LNCaP clone FGC (cell line): ENCODE measurements around the gene LYST.

ENCODE experiments used
- DNase-seq: peaks from one replicate; pipeline ENCODE4 v3.0.0-alpha.2; 2011; ENCODE audit warnings: low read depth
- H3K4me3 ChIP-seq: 2 replicates; pipeline ENCODE4 v1.5.1; 2011; ENCODE audit warnings: mild to moderate bottlenecking, low read depth, low read length, control low read depth
- CTCF ChIP-seq: IDR thresholded peaks from 2 replicates; pipeline ENCODE4 v1.5.1; 2012; ENCODE audit warnings: mild to moderate bottlenecking; ENCODE audit not compliant: control insufficient read depth, insufficient read depth; ENCODE audit errors: extremely low read depth

Gene LYST

DNA sequence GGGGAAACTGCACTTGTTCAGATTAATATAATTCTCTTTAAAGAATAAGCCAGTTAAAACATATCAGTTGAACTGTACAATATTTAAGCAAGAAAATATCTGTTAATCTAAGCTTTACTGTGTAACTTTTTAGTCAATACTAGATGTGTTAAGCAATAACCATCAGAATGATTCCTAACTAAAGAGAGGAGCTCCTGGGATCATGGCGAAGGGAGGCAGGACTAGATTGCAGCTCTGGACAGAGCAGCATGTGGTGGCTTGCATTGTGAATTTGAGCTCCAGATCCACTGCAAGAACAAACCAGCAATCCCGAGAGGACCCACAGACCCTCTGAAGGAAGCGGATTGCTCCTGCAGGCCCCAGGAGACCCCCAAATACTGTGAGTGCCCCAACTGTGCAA lies 21.9 kb downstream of the LYST start:
- no peak for DNase-seq
- H3K4me3 ChIP-seq = no peak overlapping the region
- no peak for TF ChIP-seq CTCF

DNA sequence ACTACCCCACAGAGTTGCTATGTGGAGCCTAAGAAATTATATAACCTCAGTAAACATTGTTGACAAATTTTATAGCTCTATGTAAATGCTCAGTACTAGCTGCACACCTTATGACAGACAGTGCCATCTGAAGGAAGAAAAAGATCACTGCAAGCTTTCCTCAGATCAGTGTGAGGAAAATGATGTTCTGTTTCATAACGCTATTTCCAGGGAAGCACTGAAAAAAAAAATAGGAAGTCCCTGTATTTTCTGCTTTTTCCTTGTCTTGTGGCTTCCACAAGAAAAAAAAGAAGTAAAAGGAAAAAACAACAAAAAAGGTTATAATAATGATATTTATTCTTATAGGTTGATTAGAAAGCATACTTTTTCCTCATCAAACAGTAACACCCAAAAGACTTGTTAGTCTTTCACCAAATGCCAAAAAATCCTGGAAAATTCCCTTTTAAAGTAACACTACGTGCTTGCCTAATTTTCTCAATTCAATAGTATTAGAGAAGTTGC lies 23.2 kb downstream of the LYST start:
- peak; percentile 81 for DNase-seq
- TF ChIP-seq CTCF = peak; percentile 86

DNA sequence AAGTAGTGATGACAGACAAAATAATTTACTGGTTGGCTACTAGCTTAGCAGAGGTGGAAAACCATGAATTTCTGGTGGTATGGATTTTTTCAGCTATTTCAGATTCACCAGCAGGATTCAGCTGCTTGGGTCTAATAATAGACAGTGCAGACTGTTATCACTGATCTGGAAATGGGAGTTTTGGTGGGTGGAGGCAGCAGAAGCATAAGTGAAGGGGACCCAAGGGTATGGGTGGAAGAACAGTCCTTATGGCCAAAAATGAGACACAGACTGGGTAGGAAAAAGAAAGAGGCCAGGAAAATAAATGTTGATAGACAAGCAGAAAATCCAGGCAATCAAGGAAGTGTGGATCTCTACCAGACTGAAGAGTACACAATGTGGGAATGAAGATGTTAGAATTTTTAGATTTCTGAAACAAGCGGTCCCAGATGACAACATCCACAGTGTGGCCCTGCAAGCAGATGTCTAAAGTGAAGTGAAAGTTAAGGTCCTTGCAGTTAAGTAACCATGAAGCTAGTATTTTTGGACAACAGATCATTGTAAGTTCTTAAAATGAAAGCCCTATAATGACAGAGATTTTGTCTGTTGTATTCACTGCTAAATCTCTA lies 24.7 kb downstream of the LYST start:
- TF ChIP-seq CTCF = no peak
- DNase-seq = no peak
- no peak overlapping the region for H3K4me3 ChIP-seq

More for the DNA sequence above, 23.2 kb downstream of the LYST start:
- no peak overlapping the region for H3K4me3 ChIP-seq

GRCh38 chr1:235838021-235838420 lies 28.7 kb downstream of the LYST start:
- no peak overlapping the region for H3K4me3 ChIP-seq
- no peak for TF ChIP-seq CTCF
- no peak for DNase-seq

DNA sequence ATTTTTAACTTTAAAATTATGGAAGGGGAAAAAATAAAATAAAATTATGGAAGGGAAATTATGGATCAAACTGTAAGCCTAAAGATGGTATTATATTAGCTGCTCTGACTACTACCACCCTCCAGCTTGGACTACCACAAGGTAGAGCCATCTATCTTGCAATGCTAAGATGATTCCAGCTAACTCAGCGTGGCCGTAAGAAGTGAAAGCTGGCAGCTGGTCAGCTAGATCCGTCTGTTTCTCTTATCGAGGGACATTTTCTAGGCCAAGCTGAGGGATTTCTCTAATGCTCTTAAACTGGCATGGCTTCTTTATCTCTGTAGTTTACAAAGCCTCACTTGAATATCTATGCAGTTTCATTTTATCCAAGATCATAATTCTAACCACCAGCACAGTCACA lies 31.5 kb downstream of the LYST start:
- H3K4me3 ChIP-seq = no peak overlapping the region
- no peak for DNase-seq
- no peak for TF ChIP-seq CTCF

DNA sequence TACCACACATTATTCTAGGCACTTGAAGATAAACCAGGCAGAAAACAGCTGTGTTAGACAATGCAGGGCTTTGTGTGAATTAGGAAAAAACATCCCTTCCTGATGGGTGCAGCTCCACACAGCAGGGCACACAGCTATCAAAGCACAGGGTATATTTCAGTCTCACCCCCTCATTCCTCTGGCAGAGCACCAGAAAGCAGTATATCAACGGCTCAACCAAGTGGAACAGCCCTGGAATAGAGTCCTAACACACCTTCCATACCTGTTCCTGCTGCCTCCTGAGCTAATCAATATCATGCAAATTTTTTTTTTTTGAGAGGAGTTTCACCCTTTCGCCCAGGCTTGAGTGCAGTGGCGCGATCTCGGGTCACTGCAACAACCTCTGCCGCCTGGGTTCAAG lies 32.1 kb downstream of the LYST start:
- TF ChIP-seq CTCF = no peak
- H3K4me3 ChIP-seq = no peak overlapping the region
- no peak for DNase-seq

GRCh38 chr1:235832011-235832410 lies 34.7 kb downstream of the LYST start:
- TF ChIP-seq CTCF = no peak
- no peak overlapping the region for H3K4me3 ChIP-seq
- no peak for DNase-seq
